Femur (tissue), 1 donor: ENCODE results near the gene KCNC4.

Source experiments
- DNase-seq: peaks from one replicate; pipeline ENCODE4 v3.0.0-alpha.2; 2017

Gene KCNC4

DNA sequence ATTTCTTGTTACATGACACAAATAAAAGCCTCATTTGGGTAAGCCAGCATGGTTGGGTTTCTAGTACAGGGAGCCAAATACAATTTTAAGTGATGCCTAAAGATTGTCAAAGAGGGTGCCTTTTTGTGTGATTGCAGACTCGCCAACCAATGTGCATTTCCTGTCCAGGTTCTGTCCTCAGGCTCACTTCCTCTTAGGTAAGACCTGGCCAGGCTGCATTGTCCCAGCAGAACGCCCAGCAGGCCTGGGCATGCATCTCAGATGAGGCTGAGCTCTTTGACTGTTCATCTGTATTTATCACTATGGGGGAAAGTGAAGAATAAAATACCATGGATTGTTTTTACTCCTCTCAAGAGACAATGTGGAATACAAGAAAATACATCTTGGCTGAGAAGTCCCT is 49.7 kb downstream of the KCNC4 start:
- no peak for DNase-seq
